Measurements from ENCODE around the gene SLC26A6.

Gene SLC26A6

GRCh38 chr3:48598323-48599076, 36.8 kb downstream of the SLC26A6 start:
- DNase-seq, result no peak

GRCh38 chr3:48597408-48597800, 37.9 kb downstream of the SLC26A6 start:
- DNase-seq, result no peak

GRCh38 chr3:48596676-48597407, 38.4 kb downstream of the SLC26A6 start:
- no peak for DNase-seq

- DNase-seq, result no peak
Measured at GRCh38 chr3:48596157-48596556, 39.1 kb downstream of the SLC26A6 start.

- DNase-seq, result no peak
Measured at GRCh38 chr3:48595526-48596121, 39.6 kb downstream of the SLC26A6 start.

- DNase-seq, result no peak
Measured at GRCh38 chr3:48595075-48595525, 40.2 kb downstream of the SLC26A6 start, which contains the start of gene COL7A1. TSS of gene COL7A1 (minus strand) at chr3:48595329. CDS start at chr3:48595159, 170 bp downstream.

GRCh38 chr3:48594417-48595049, 40.7 kb downstream of the SLC26A6 start:
- DNase-seq, result no peak

GRCh38 chr3:48593337-48593736, 41.9 kb downstream of the SLC26A6 start:
- DNase-seq, result no peak

- DNase-seq, result no peak
Measured at GRCh38 chr3:48592519-48593087, 42.7 kb downstream of the SLC26A6 start.

GRCh38 chr3:48591886-48592518, 43.3 kb downstream of the SLC26A6 start:
- DNase-seq, result no peak

GRCh38 chr3:48591436-48591835, 43.8 kb downstream of the SLC26A6 start:
- DNase-seq, result no peak

GRCh38 chr3:48588230-48588629, 47.0 kb downstream of the SLC26A6 start:
- DNase-seq, result no peak

GRCh38 chr3:48587686-48588085, 47.6 kb downstream of the SLC26A6 start:
- no peak for DNase-seq

GRCh38 chr3:48585411-48585810, 49.9 kb downstream of the SLC26A6 start:
- DNase-seq, result no peak

- no peak for DNase-seq
Measured at GRCh38 chr3:48584836-48585235, 50.4 kb downstream of the SLC26A6 start.

- no peak for DNase-seq
Measured at GRCh38 chr3:48581621-48582481, 53.4 kb downstream of the SLC26A6 start.

- no peak for DNase-seq
Measured at GRCh38 chr3:48576647-48577046, 58.6 kb downstream of the SLC26A6 start.

All from activated CD4-positive, alpha-beta T cell treated with anti-CD3 and anti-CD28 coated beads for 48 hours (primary cell).